Dermis microvascular lymphatic vessel endothelial cell (primary cell): ENCODE results near the gene SHISA6. TPM values are rescaled to one million over a fixed set of nuclear protein-coding genes. Genes with fewer than 3 reads are reported as not detected.

Experiments used
- DNase-seq, 2 donors: peaks; one replicate each; pipeline versions ENCODE4 v3.0.0 to v3.0.0-alpha.2; 2010; ENCODE audit warnings: low read depth in 2 of 2
- total RNA-seq: library from RNA; depleted of rRNA; stranded (reverse); fragments of >200 nt; gene quantifications from 2 replicates; pipeline ENCODE4 v1.2.1, GENCODE V29; 2014

The SHISA6 gene
- total RNA-seq, 1 donor from 2014 or later, result not detected

GRCh38 chr17:11446316-11446715, 205.3 kb downstream of the SHISA6 start:
- no peak for DNase-seq

- DNase-seq, result no peak
Observed at GRCh38 chr17:11454096-11454495, 213.1 kb downstream of the SHISA6 start.

- no peak for DNase-seq
Observed at GRCh38 chr17:11458279-11458678, 217.3 kb downstream of the SHISA6 start.

- no peak for DNase-seq
Observed at GRCh38 chr17:11459861-11460331, 218.9 kb downstream of the SHISA6 start.

GRCh38 chr17:11461993-11462548, 221.1 kb downstream of the SHISA6 start:
- no peak for DNase-seq

- no peak for DNase-seq
Observed at GRCh38 chr17:11467639-11468038, 226.6 kb downstream of the SHISA6 start.

GRCh38 chr17:11485336-11486100, 244.5 kb downstream of the SHISA6 start:
- no peak for DNase-seq

- DNase-seq, result no peak
Observed at GRCh38 chr17:11486101-11486867, 245.3 kb downstream of the SHISA6 start.

GRCh38 chr17:11486868-11487310, 245.9 kb downstream of the SHISA6 start:
- DNase-seq, result no peak

- no peak for DNase-seq
Observed at GRCh38 chr17:11487469-11487868, 246.5 kb downstream of the SHISA6 start.

- no peak for DNase-seq
Observed at GRCh38 chr17:11488407-11488806, 247.4 kb downstream of the SHISA6 start.

GRCh38 chr17:11490171-11490755, 249.2 kb downstream of the SHISA6 start:
- no peak for DNase-seq

- DNase-seq, result no peak
Observed at GRCh38 chr17:11492511-11492910, 251.5 kb downstream of the SHISA6 start.

- no peak for DNase-seq
Observed at GRCh38 chr17:11493936-11494335, 252.9 kb downstream of the SHISA6 start.

- no peak for DNase-seq
Observed at GRCh38 chr17:11495613-11496012, 254.6 kb downstream of the SHISA6 start.

- DNase-seq, result no peak
Observed at GRCh38 chr17:11499881-11500280, 258.9 kb downstream of the SHISA6 start.

GRCh38 chr17:11503308-11504035, 262.5 kb downstream of the SHISA6 start:
- DNase-seq, result no peak

- DNase-seq, result peak in 1 of 2 donors; percentile 5
Observed at GRCh38 chr17:11506635-11507034, 265.6 kb downstream of the SHISA6 start.

GRCh38 chr17:11511696-11512095, 270.7 kb downstream of the SHISA6 start:
- no peak for DNase-seq

GRCh38 chr17:11514565-11514964, 273.6 kb downstream of the SHISA6 start:
- no peak for DNase-seq

- DNase-seq, result no peak
Observed at GRCh38 chr17:11514981-11515680, 274.1 kb downstream of the SHISA6 start.
